HL-60 (cell line): ENCODE measurements around the gene FKBP9.

ENCODE experiments used
- CTCF ChIP-seq: IDR thresholded peaks from one replicate; pipeline ENCODE4 v1.5.1; 2011; ENCODE audit warnings: low read length, control low read depth, inconsistent platforms; ENCODE audit not compliant: insufficient read depth
- POLR2AphosphoS5 ChIP-seq: IDR thresholded peaks from 2 replicates; pipeline ENCODE4 v1.6.1; 2012; ENCODE audit warnings: low read depth

GRCh38 chr7:33039903-33040292 is 82.7 kb downstream of the FKBP9 start:
- no peak for TF ChIP-seq CTCF
- no peak for TF ChIP-seq POLR2AphosphoS5
